ENCODE data around the gene TMUB1.

The TMUB1 gene

DNA sequence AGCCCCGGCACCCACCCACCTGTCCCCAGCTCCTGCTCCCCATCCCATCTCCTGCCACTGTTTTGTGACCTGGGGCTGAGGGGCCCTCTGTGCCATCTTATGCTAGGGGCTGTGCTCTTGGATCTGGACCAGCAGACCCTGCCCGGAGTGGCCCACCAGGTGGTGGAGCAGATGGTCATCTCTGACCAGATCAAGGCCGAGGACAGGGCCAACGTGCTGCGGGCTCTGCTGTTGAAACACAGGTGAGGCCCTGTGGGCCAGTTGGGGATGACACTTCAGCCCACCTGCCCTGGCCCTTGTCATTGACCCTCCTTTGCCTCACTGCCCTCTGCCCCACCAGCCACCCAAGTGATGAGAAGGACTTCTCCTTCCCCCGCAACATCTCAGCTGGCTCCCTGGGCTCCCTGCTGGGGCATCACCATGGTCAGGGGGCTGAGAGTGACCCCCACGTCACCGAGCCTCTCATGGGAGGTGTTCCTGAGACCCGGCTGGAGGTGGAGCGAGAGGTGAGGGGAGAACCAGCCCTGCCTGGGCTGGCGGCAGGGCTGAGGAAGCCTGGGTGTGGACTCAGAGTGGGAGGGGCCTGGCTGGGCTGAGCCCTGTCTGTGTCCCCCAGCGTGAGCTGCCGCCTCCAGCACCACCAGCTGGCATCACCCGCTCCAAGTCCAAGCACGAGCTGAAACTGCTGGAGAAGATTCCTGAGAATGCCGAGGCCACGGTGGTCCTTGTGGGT lies 13.3 kb downstream of the TMUB1 start:
- no peak overlapping the region for H3K4me3 ChIP-seq (ENCODE audit: low read depth, low read length)
- TF ChIP-seq, protein P1, sequence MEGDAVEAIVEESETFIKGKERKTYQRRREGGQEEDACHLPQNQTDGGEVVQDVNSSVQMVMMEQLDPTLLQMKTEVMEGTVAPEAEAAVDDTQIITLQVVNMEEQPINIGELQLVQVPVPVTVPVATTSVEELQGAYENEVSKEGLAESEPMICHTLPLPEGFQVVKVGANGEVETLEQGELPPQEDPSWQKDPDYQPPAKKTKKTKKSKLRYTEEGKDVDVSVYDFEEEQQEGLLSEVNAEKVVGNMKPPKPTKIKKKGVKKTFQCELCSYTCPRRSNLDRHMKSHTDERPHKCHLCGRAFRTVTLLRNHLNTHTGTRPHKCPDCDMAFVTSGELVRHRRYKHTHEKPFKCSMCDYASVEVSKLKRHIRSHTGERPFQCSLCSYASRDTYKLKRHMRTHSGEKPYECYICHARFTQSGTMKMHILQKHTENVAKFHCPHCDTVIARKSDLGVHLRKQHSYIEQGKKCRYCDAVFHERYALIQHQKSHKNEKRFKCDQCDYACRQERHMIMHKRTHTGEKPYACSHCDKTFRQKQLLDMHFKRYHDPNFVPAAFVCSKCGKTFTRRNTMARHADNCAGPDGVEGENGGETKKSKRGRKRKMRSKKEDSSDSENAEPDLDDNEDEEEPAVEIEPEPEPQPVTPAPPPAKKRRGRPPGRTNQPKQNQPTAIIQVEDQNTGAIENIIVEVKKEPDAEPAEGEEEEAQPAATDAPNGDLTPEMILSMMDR (IDR thresholded peaks at IDR 0.05; ENCODE audit: low read depth, low read length): no peak
- no peaks in the 10 kb centered on the region for H3K4me1 ChIP-seq
- DNase-seq: no peak
- H3K9me3 ChIP-seq: no peaks in the 10 kb centered on the region
- peaks cover 94% of the 10 kb centered on the region for H3K36me3 ChIP-seq
- no peaks in the 10 kb centered on the region for H3K27me3 ChIP-seq

DNA sequence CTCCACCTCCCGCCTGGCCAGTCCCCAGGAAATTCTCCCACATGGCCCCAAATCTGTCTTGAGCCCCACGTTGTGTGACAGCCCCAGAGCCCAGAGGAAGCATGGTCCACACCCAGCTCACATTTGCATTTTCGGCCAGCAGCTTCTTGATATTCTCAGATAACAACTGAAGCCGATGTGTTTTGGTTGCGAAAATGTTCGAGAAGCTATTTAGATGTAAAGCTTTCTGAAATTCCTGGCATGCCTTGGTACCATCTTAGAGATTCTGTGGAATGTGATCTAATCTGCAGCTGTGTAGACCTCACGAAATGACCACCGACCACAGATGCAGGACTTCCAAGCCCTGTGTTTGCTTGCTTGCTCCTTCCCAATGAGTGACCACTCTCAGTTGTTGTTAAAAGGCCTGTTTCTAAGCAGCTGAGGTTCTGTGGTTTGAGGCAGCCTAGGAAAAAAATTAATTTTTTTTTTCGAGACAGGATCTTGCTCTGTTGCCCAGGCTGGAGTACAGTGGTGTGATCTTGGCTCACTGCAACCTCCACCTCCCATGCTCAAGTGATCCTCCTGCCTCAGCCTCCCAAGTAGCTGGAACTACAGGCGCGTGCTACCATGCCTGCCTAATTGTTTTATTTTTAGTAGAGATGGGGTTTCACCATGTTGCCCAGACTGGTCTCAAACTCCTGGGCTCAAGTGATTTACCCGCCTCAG lies 15.1 kb downstream of the TMUB1 start:
- no peak for DNase-seq
- Histone ChIP-seq H3K27me3 (no peaks in the 10 kb centered on the region), H3K36me3 (peaks cover 90% of the 10 kb centered on the region), H3K4me1 (peaks cover 3% of the 10 kb centered on the region; the same call in 1 of the 2 replicates), H3K9me3 (no peaks in the 10 kb centered on the region), H3K4me3 (ENCODE audit: low read depth, low read length) (no peak overlapping the region)
- TF ChIP-seq, protein P1 (IDR thresholded peaks at IDR 0.05; ENCODE audit: low read depth, low read length): no peak

DNA sequence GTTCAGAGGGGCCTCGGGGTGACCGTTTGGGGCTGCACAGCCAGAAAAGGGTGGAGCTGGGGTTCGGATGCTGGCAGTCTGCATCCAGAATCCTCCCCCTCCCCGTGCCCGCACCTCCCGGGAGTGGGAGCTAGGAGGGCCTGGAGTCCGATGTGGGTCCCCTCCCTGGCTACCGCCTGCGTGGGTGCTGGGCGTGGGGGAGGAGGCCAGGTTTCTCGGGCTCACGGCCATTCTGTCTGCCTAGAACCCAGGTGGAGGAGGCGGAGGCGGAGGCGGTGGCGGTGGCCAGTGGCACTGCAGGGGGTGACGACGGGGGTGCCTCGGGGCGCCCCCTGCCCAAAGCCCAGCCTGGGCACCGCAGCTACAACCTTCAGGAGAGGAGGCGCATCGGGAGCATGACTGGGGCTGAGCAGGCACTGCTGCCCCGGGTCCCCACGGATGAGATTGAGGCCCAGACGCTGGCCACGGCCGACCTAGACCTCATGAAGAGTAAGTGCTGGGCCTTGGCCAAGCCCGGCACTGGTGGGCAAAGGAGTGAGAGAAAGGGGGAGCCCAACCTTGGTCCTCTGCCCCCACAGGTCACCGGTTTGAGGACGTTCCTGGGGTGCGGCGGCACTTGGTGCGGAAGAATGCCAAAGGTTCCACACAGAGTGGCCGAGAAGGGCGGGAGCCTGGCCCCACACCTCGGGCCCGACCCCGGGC lies 16.9 kb downstream of the TMUB1 start:
- Histone ChIP-seq H3K36me3 (peaks cover 77% of the 10 kb centered on the region), H3K4me1 (peaks cover 10% of the 10 kb centered on the region), H3K27me3 (no peaks in the 10 kb centered on the region), H3K4me3 (ENCODE audit: low read depth, low read length) (no peak overlapping the region), H3K9me3 (no peaks in the 10 kb centered on the region)
- no peak for DNase-seq
- TF ChIP-seq, protein P1 (IDR thresholded peaks at IDR 0.05; ENCODE audit: low read depth, low read length): no peak

DNA sequence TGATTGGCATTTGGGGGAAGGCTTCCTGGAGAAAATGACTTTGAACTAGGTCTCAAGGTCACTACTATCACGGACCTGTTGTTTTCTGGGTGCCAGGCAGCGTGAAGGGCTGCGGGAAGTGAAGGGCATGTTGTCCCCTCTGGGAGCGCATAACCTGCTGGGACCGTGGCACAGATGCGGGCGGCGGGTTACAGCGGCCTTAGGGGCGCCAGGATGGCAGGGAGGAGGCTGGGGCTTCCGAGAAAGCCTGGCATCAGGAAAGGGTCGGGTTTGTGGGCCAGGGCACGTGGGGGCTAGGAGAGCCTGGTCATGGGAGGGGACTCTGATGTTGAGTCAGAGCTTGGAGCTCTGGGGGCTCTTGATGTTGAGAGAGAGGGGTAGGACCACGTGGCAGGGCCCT lies 17.8 kb downstream of the TMUB1 start:
- DNase-seq: no peak
- Histone ChIP-seq H3K27me3 (no peaks in the 10 kb centered on the region), H3K9me3 (no peaks in the 10 kb centered on the region), H3K4me1 (peaks cover 11% of the 10 kb centered on the region), H3K36me3 (peaks cover 68% of the 10 kb centered on the region), H3K4me3 (ENCODE audit: low read depth, low read length) (no peak overlapping the region)
- TF ChIP-seq, protein P1 (IDR thresholded peaks at IDR 0.05; ENCODE audit: low read depth, low read length): no peak

DNA sequence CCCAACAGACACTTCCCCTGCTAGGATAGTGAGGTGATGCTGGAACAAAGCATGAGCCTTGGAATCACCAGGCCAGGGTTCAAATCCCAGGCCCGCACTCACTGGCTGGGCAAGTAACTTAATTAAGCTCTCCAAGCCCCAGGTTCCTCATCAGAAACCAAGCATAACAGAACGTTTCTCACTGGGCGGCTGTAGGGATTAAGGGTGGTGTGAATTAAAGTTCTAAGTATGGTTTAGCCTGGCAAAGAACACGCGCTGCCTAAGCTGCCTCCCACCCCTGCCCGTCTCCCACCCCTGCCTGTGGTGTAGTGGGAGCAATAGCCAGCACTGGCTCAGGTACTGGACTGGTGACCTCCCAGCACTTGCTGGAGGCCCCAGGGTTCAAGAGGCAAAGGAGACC lies 18.3 kb downstream of the TMUB1 start:
- H3K4me3 ChIP-seq (ENCODE audit: low read depth, low read length): no peak overlapping the region
- H3K9me3 ChIP-seq: no peaks in the 10 kb centered on the region
- H3K27me3 ChIP-seq: no peaks in the 10 kb centered on the region
- H3K36me3 ChIP-seq: peaks cover 63% of the 10 kb centered on the region
- H3K4me1 ChIP-seq: peaks cover 11% of the 10 kb centered on the region
- TF ChIP-seq, protein P1 (IDR thresholded peaks at IDR 0.05; ENCODE audit: low read depth, low read length): no peak
- no peak for DNase-seq
